IMR-90 (cell line): ENCODE measurements around the gene LRRC73.

Experiments
- CEBPB ChIP-seq: IDR thresholded peaks from 2 replicates; pipeline ENCODE4 v1.6.1; 2012; ENCODE audit warnings: low read depth, low read length, improper control_type of control experiment
- RCOR1 ChIP-seq: IDR thresholded peaks from 2 replicates; pipeline ENCODE4 v1.6.1; 2012; ENCODE audit warnings: mild to moderate bottlenecking, low read length, improper control_type of control experiment; ENCODE audit not compliant: insufficient replicate concordance
- TF ChIP-seq, protein P1 (sequence below): conservative IDR thresholded peaks from 2 replicates; pipeline ENCODE4 v1.5.1; 2012; ENCODE audit warnings: mild to moderate bottlenecking, low read depth, low read length, improper control_type of control experiment

DNA sequence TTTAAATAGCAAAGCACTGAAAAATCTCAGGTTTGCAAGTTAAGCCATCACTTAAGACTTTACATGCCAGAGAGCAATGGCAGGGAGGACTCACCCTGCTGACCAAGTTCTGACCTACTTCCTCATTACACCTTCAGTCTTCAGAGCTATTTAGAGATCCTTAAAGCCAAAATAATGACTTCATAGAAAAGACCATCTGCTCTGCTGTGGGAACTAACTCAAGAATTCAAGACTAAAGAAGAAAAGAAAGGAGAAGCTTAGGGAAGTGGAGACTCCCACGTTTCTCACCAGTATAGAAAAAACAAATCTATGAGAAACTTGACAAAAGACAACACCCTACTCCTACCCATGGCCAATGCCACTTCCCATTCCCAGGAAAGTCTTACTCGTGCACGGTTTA is 37.1 kb upstream of the LRRC73 start:
- no peak for TF ChIP-seq CEBPB
- TF ChIP-seq, protein P1, sequence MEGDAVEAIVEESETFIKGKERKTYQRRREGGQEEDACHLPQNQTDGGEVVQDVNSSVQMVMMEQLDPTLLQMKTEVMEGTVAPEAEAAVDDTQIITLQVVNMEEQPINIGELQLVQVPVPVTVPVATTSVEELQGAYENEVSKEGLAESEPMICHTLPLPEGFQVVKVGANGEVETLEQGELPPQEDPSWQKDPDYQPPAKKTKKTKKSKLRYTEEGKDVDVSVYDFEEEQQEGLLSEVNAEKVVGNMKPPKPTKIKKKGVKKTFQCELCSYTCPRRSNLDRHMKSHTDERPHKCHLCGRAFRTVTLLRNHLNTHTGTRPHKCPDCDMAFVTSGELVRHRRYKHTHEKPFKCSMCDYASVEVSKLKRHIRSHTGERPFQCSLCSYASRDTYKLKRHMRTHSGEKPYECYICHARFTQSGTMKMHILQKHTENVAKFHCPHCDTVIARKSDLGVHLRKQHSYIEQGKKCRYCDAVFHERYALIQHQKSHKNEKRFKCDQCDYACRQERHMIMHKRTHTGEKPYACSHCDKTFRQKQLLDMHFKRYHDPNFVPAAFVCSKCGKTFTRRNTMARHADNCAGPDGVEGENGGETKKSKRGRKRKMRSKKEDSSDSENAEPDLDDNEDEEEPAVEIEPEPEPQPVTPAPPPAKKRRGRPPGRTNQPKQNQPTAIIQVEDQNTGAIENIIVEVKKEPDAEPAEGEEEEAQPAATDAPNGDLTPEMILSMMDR, result no peak
- no peak for TF ChIP-seq RCOR1
